OCI-LY1 (cell line): Measurements from ENCODE around the gene PHKB.

Source experiments
- H2AFZ ChIP-seq: fragments of 200-600 bp; sonication (generic), shearing (Covaris generic); 2 replicates; pipeline ENCODE4 v1.6.0; 2014; ENCODE audit warnings: antibody characterized with exemption, mild to moderate bottlenecking, low read length
- H3F3A ChIP-seq: fragments of 200-600 bp; sonication (generic), shearing (Covaris generic); 2 replicates; pipeline ENCODE4 v1.6.0; 2014; ENCODE audit warnings: mild to moderate bottlenecking, antibody characterized with exemption, low read length, moderate library complexity; ENCODE audit not compliant: insufficient read depth
- H3K27ac ChIP-seq: fragments of 200-600 bp; sonication (generic); 2 replicates; pipeline ENCODE4 v1.5.1; 2014; ENCODE audit warnings: low read length, mixed run types, mild to moderate bottlenecking, low read depth; ENCODE audit not compliant: poor library complexity, severe bottlenecking
- H3K27me3 ChIP-seq: fragments of 200-600 bp; sonication (generic); 2 replicates; pipeline ENCODE4 v1.6.0; 2014; ENCODE audit warnings: antibody characterized with exemption, mild to moderate bottlenecking, low read length, moderate library complexity; ENCODE audit not compliant: insufficient read depth
- H3K36me3 ChIP-seq: fragments of 200-600 bp; sonication (generic); 2 replicates; pipeline ENCODE4 v1.6.1; 2014; ENCODE audit warnings: mild to moderate bottlenecking, antibody characterized with exemption, low read length, moderate library complexity, mixed read lengths; ENCODE audit not compliant: insufficient read depth
- H3K4me1 ChIP-seq: fragments of 200-600 bp; sonication (generic); 2 replicates; pipeline ENCODE4 v1.5.1; 2014; ENCODE audit warnings: mild to moderate bottlenecking, low read length, moderate library complexity; ENCODE audit not compliant: insufficient read depth, severe bottlenecking
- H3K4me2 ChIP-seq: fragments of 200-600 bp; sonication (generic), shearing (Covaris generic); 2 replicates; pipeline ENCODE4 v1.6.1; 2014; ENCODE audit warnings: low read length
- H3K4me3 ChIP-seq: fragments of 200-600 bp; sonication (generic); 2 replicates; pipeline ENCODE4 v1.5.1; 2014; ENCODE audit warnings: low read length, low read depth, mild to moderate bottlenecking, mixed read lengths; ENCODE audit not compliant: poor library complexity, severe bottlenecking
- H3K79me2 ChIP-seq: fragments of 200-600 bp; shearing (Covaris generic); 2 replicates; pipeline ENCODE4 v1.6.1; 2016; ENCODE audit warnings: mixed run types, low read length, mixed read lengths; ENCODE audit not compliant: insufficient read depth
- H3K9ac ChIP-seq: fragments of 200-600 bp; sonication (generic), shearing (Covaris generic); 2 replicates; pipeline ENCODE4 v1.6.1; 2014; ENCODE audit warnings: mild to moderate bottlenecking, low read length, mixed read lengths
- H3K9me2 ChIP-seq: fragments of 200-600 bp; sonication (generic), shearing (Covaris generic); 2 replicates; pipeline ENCODE4 v1.6.1; 2014; ENCODE audit warnings: low read depth, mild to moderate bottlenecking, low read length, mixed read lengths
- H3K9me3 ChIP-seq: fragments of 200-600 bp; shearing (Covaris generic); 2 replicates; pipeline ENCODE4 v1.6.1; 2014; ENCODE audit warnings: low read length, mixed read lengths
- H4K20me1 ChIP-seq: fragments of 200-600 bp; sonication (generic), shearing (Covaris generic); 2 replicates; pipeline ENCODE4 v1.6.0; 2016; ENCODE audit warnings: mild to moderate bottlenecking, low read length; ENCODE audit not compliant: insufficient read depth
- EZH2 ChIP-seq: fragments of 200-600 bp; sonication (generic), shearing (Covaris generic); IDR thresholded peaks from 2 replicates; pipeline ENCODE4 v1.8.0; 2017; ENCODE audit warnings: borderline replicate concordance, mixed run types, mild to moderate bottlenecking, antibody characterized with exemption, low read length, moderate library complexity, mixed read lengths
- TF ChIP-seq, protein P1 (sequence below): fragments of 200-600 bp; sonication (generic), shearing (Covaris generic); IDR thresholded peaks from 2 replicates; pipeline ENCODE4 v1.5.1; 2017; ENCODE audit warnings: mild to moderate bottlenecking, antibody characterized with exemption, low read length, moderate library complexity, mixed read lengths

The PHKB gene

DNA sequence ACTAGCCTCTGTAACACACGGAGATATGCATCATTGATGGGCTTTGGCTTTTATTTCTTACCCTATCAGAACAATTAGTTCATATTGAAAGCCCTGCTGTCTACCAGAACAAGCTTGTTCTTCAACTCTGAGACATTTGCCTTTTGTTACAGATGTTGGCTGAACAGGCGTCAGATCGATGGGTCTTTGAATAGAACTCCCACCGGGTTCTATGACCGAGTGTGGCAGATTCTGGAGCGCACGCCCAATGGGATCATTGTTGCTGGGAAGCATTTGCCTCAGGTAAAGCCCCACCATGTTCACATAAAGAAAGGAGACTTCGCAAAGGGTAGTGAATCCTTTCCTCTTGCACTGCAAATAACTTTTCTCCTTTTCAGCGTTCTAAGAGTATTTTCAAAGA is 232.1 kb downstream of the PHKB start:
- no peak overlapping the region for H3K4me2 ChIP-seq
- no peaks in the 10 kb centered on the region for H3K79me2 ChIP-seq
- no peaks in the 10 kb centered on the region for H3F3A ChIP-seq
- peaks cover 61% of the 10 kb centered on the region for H3K36me3 ChIP-seq
- no peaks in the 10 kb centered on the region for H3K27me3 ChIP-seq
- no peak overlapping the region for H3K27ac ChIP-seq
- TF ChIP-seq, protein P1, sequence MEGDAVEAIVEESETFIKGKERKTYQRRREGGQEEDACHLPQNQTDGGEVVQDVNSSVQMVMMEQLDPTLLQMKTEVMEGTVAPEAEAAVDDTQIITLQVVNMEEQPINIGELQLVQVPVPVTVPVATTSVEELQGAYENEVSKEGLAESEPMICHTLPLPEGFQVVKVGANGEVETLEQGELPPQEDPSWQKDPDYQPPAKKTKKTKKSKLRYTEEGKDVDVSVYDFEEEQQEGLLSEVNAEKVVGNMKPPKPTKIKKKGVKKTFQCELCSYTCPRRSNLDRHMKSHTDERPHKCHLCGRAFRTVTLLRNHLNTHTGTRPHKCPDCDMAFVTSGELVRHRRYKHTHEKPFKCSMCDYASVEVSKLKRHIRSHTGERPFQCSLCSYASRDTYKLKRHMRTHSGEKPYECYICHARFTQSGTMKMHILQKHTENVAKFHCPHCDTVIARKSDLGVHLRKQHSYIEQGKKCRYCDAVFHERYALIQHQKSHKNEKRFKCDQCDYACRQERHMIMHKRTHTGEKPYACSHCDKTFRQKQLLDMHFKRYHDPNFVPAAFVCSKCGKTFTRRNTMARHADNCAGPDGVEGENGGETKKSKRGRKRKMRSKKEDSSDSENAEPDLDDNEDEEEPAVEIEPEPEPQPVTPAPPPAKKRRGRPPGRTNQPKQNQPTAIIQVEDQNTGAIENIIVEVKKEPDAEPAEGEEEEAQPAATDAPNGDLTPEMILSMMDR: no peak
- no peak for TF ChIP-seq EZH2
- no peaks in the 10 kb centered on the region for H3K9me3 ChIP-seq
- no peaks in the 10 kb centered on the region for H4K20me1 ChIP-seq
- H3K9me2 ChIP-seq: no peaks in the 10 kb centered on the region
- no peak overlapping the region for H2AFZ ChIP-seq
- H3K9ac ChIP-seq: no peak overlapping the region
- H3K4me3 ChIP-seq: no peak overlapping the region
- H3K4me1 ChIP-seq: no peaks in the 10 kb centered on the region

DNA sequence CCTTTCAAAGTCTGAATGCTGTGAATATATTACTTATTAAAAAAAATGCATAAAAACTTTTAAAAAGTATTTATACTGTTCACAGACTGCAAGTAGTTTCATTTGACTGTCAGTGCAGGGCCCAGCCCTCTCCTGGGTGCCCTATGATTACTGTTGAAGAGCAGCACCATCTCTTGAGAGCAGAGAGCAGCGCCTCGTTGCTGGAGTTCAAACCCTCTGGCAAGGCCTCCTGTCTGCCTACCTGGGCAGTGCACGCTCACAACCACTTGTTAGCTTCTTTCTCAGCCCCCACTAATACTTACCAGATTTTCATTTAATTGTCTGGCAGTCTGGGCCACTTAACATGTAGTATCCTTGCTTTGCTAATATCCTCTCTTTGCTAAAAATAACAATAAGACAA is 233.4 kb downstream of the PHKB start:
- Histone ChIP-seq H3K9ac (no peak overlapping the region), H4K20me1 (no peaks in the 10 kb centered on the region), H2AFZ (no peak overlapping the region), H3K79me2 (no peaks in the 10 kb centered on the region), H3K9me3 (no peaks in the 10 kb centered on the region), H3K27ac (no peak overlapping the region), H3K36me3 (peaks cover 55% of the 10 kb centered on the region), H3K4me2 (no peak overlapping the region), H3K4me1 (no peaks in the 10 kb centered on the region), H3K9me2 (no peaks in the 10 kb centered on the region), H3F3A (no peaks in the 10 kb centered on the region), H3K4me3 (no peak overlapping the region), H3K27me3 (no peaks in the 10 kb centered on the region)
- TF ChIP-seq, protein P1: 0 out of 2 replicates have a peak, but pooled peaks have one; percentile 26
- no peak for TF ChIP-seq EZH2

DNA sequence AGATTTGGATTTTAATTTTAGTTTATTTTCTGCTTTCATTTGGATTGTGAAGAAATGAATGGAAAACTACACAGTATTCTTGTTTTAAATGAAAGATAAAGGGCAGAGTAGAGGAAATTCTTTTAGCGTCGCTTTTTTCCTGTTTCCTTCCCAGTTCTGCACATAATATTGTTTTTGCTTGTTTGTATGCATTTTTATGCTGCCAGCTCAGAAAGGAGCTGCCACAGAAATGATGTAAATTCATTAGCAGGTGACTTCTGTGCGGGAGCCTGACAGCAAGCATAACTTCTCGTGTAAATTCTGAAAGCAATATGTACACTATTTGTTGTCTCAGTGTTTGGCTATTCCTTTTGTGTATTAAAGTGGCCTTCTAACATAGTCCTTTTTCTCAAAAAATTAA is 234.6 kb downstream of the PHKB start:
- Histone ChIP-seq H3F3A (no peaks in the 10 kb centered on the region), H2AFZ (no peak overlapping the region), H3K27me3 (no peaks in the 10 kb centered on the region), H3K9me2 (no peaks in the 10 kb centered on the region), H3K36me3 (peaks cover 46% of the 10 kb centered on the region), H3K4me1 (no peaks in the 10 kb centered on the region), H3K4me3 (no peak overlapping the region), H4K20me1 (no peaks in the 10 kb centered on the region), H3K9ac (no peak overlapping the region), H3K4me2 (no peak overlapping the region), H3K9me3 (no peaks in the 10 kb centered on the region), H3K79me2 (no peaks in the 10 kb centered on the region), H3K27ac (no peak overlapping the region)
- no peak for TF ChIP-seq EZH2
- TF ChIP-seq, protein P1: no peak
